ENCODE data around the gene THAP4. TPM values are rescaled to one million over a fixed set of nuclear protein-coding genes. Genes with fewer than 3 reads are reported as not detected.

THAP4 gene
- total RNA-seq, 4 donors from 2014 or later, result 27.3 to 61.2 (median 42.0) TPM

DNA sequence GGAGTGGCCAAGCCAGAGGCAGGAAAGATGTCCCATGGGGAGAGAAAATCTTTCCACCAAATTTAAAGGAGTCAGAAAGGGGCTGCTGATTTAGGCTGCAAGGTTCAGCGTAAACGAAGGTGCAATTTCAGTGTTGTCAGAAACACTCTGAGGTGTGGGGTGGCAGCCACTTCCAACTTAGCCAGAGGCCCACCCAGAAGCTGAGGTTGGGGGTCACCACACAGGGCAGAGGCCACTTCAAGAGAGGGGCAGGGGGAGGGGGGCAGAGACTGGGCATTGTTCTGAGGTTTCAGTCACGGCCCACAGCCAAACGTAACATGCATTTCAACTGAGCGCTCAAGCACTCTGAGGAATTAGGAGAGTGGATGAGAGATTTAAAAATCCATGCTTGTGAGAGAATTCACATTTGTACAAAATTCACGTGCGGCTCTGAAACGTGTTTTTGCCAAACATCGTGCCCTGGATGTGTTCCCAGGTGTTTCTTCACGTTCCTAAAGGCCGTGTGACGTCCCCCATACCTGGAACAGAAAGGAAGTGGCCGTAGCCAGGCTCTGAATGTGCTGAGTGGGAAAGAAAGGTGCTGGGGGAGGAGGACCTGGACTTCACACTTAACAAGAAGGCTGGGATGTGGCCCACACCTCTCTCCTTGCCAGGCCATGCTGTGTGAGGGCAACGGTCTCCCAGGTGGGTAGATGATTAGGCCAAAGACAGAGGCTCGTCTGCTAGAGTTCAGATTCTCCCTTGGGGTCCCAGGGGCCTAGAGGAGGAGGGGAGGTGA, 97.9 kb downstream of the THAP4 start:
- 74 to 76% methylated on average over 15 of the region's 15 CpGs for WGBS, 2 donors
- peaks cover 0 to 34% of the 10 kb centered on the region in 2 donors for H3K27me3 ChIP-seq
- H3K9me3 ChIP-seq, result no peaks in the 10 kb centered on the region
- TF ChIP-seq, protein P1, sequence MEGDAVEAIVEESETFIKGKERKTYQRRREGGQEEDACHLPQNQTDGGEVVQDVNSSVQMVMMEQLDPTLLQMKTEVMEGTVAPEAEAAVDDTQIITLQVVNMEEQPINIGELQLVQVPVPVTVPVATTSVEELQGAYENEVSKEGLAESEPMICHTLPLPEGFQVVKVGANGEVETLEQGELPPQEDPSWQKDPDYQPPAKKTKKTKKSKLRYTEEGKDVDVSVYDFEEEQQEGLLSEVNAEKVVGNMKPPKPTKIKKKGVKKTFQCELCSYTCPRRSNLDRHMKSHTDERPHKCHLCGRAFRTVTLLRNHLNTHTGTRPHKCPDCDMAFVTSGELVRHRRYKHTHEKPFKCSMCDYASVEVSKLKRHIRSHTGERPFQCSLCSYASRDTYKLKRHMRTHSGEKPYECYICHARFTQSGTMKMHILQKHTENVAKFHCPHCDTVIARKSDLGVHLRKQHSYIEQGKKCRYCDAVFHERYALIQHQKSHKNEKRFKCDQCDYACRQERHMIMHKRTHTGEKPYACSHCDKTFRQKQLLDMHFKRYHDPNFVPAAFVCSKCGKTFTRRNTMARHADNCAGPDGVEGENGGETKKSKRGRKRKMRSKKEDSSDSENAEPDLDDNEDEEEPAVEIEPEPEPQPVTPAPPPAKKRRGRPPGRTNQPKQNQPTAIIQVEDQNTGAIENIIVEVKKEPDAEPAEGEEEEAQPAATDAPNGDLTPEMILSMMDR (IDR thresholded peaks at IDR 0.05), result no peak
- no peak for TF ChIP-seq EP300 (IDR thresholded peaks at IDR 0.05)
- no peak for TF ChIP-seq POLR2A (IDR thresholded peaks at IDR 0.05)
- no peak overlapping the region for H3K27ac ChIP-seq
- DNase-seq (ENCODE audit: low spot score in 2 of 2), result no peak
- peaks cover 0 to 21% (median 8%) of the 10 kb centered on the region in 4 donors for H3K4me1 ChIP-seq
- no peak overlapping the region for H3K4me3 ChIP-seq
- H3K36me3 ChIP-seq, result no peaks in the 10 kb centered on the region

- Histone ChIP-seq H3K9me3 (no peaks in the 10 kb centered on the region), H3K36me3 (no peaks in the 10 kb centered on the region), H3K27ac (no peak overlapping the region), H3K27me3 (peaks cover 0 to 9% of the 10 kb centered on the region in 2 donors), H3K4me3 (no peak overlapping the region), H3K4me1 (peaks cover 0 to 10% (median under 1%) of the 10 kb centered on the region in 4 donors)
- no peak for DNase-seq (ENCODE audit: low spot score in 2 of 2)
- 62% methylated on average over 10 to 13 of the region's 13 CpGs for WGBS, 2 donors
- TF ChIP-seq, protein P1 (IDR thresholded peaks at IDR 0.05), result no peak
- no peak for TF ChIP-seq POLR2A (IDR thresholded peaks at IDR 0.05)
Measured at GRCh38 chr2:241535871-241536655, 100.9 kb downstream of the THAP4 start.

GRCh38 chr2:241534701-241535375, 102.1 kb downstream of the THAP4 start:
- no peak for DNase-seq (ENCODE audit: low spot score in 2 of 2)

More at GRCh38 chr2:241534701-241535375, 102.1 kb downstream of the THAP4 start:
- Histone ChIP-seq H3K4me3 (no peak overlapping the region), H3K27ac (no peak overlapping the region), H3K27me3 (peaks cover 0 to 2% of the 10 kb centered on the region in 2 donors), H3K4me1 (no peaks in the 10 kb centered on the region), H3K36me3 (no peaks in the 10 kb centered on the region), H3K9me3 (no peaks in the 10 kb centered on the region)
- 66 to 70% methylated on average over 9 to 15 of the region's 17 CpGs for WGBS, 2 donors
- TF ChIP-seq, protein P1 (IDR thresholded peaks at IDR 0.05), result no peak
- TF ChIP-seq EP300 (IDR thresholded peaks at IDR 0.05) (no peak), POLR2A (IDR thresholded peaks at IDR 0.05) (no peak)

Small RNA genes lying within 50 kb of the gene (small RNA-seq; reads per million reads assigned to genes)
- gene RNA5SP122, result not detected

Other genes starting within 250 kb of the THAP4 start
- gene STK25, start 128.6 kb downstream of the THAP4 start, total RNA-seq, result 100 to 1,000 TPM; 234 to 301 (median 275) TPM
- gene BOK, start 78.4 kb downstream of the THAP4 start, total RNA-seq, result 10 to 100 TPM; 49.6 to 81.6 (median 71.4) TPM
- 100 to 1,000 TPM in 2 of 4 donors, 10 to 100 TPM in 2; 61.8 to 146 (median 87.2) TPM for gene ATG4B, start 535 bp upstream of the THAP4 start, total RNA-seq
- 10 to 100 TPM; 20.5 to 35.4 (median 21.3) TPM for gene DTYMK, start 49.7 kb upstream of the THAP4 start, total RNA-seq
- 10 to 100 TPM; 33.4 to 73.3 (median 56.2) TPM for gene ING5, start 64.9 kb upstream of the THAP4 start, total RNA-seq
- gene D2HGDH, start 97.5 kb upstream of the THAP4 start, total RNA-seq, result 10 to 100 TPM; 24.7 to 58.8 (median 43.9) TPM
- gene GAL3ST2, start 139.7 kb upstream of the THAP4 start, total RNA-seq, result 1 to 10 TPM in 1 of 4 donors, under 1 TPM in 2, not detected in 1; 0.21 to 3.9 (median 0.30) TPM
- 1 to 10 TPM in 2 of 4 donors, not detected in 2; 1.1 to 1.6 TPM for gene NEU4, start 172.0 kb upstream of the THAP4 start, total RNA-seq
- gene PDCD1, start 221.7 kb upstream of the THAP4 start, total RNA-seq, result under 1 TPM in 3 of 4 donors, not detected in 1; 0.22 to 0.60 (median 0.42) TPM
- not detected for gene RTP5, start 232.6 kb upstream of the THAP4 start, total RNA-seq

Measured in tibial nerve (tissue), 4 donors.